Pulmonary artery endothelial cell (primary cell): Measurements from ENCODE around the gene MT1H. TPM values are rescaled to one million over a fixed set of nuclear protein-coding genes. Genes with fewer than 3 reads are reported as not detected.

Experiments used
- total RNA-seq: library from RNA; depleted of rRNA; stranded (reverse); fragments of >200 nt; gene quantifications from 2 replicates; pipeline ENCODE4 v1.2.3, GENCODE V29; 2014

MT1H gene
- total RNA-seq, 1 donor from 2014 or later: not detected

Other genes starting within 250 kb of the MT1H start
- 241 and 263 TPM in 2 replicates for gene AMFR, start 244.3 kb upstream of the MT1H start, total RNA-seq
- 135 and 158 TPM in 2 replicates for gene NUDT21, start 218.5 kb upstream of the MT1H start, total RNA-seq
- gene OGFOD1, start 218.3 kb upstream of the MT1H start, total RNA-seq: 87.0 and 152 TPM in 2 replicates
- 29.7 and 49.2 TPM in 2 replicates for gene BBS2, start 149.8 kb upstream of the MT1H start, total RNA-seq
- not detected in 2 replicates for gene MT4, start 104.7 kb upstream of the MT1H start, total RNA-seq
- gene MT3, start 80.3 kb upstream of the MT1H start, total RNA-seq: not detected in 2 replicates
- gene MT2A, start 61.2 kb upstream of the MT1H start, total RNA-seq: 227 and 304 TPM in 2 replicates
- gene MT1E, start 44.0 kb upstream of the MT1H start, total RNA-seq: 132 and 284 TPM in 2 replicates
- 3.5 and 8.8 TPM in 2 replicates for gene MT1M, start 37.2 kb upstream of the MT1H start, total RNA-seq
- 4.2 and 9.4 TPM in 2 replicates for gene MT1A, start 31.1 kb upstream of the MT1H start, total RNA-seq
- gene MT1B, start 17.9 kb upstream of the MT1H start, total RNA-seq: not detected in 2 replicates
- 0.59 and 2.4 TPM in 2 replicates for gene MT1F, start 11.9 kb upstream of the MT1H start, total RNA-seq
- not detected in 2 replicates for gene MT1G, start 1.7 kb upstream of the MT1H start, total RNA-seq
- 26.1 and 29.9 TPM in 2 replicates for gene MT1X, start 12.7 kb downstream of the MT1H start, total RNA-seq
- gene NUP93, start 60.3 kb downstream of the MT1H start, total RNA-seq: 111 and 118 TPM in 2 replicates
- not detected in 2 replicates for gene SLC12A3, start 195.4 kb downstream of the MT1H start, total RNA-seq